Kidney epithelial cell (primary cell): ENCODE results near the gene BACE1-AS. TPM values are rescaled to one million over a fixed set of nuclear protein-coding genes. Genes with fewer than 3 reads are reported as not detected.

Source experiments
- DNase-seq: peaks from one replicate; pipeline ENCODE4 v3.0.0-alpha.2; 2010; ENCODE audit warnings: low read depth
- H3K27me3 ChIP-seq: 2 replicates; pipeline ENCODE4 v1.6.0; 2011; ENCODE audit warnings: low read length; ENCODE audit not compliant: control insufficient read depth, insufficient read depth
- H3K36me3 ChIP-seq: 2 replicates; pipeline ENCODE4 v1.5.1; 2011; ENCODE audit warnings: low read length; ENCODE audit not compliant: control insufficient read depth, insufficient read depth
- H3K4me3 ChIP-seq: 2 replicates; pipeline ENCODE4 v1.5.1; 2011; ENCODE audit warnings: low read depth, mild to moderate bottlenecking, control low read depth, low read length
- CTCF ChIP-seq: IDR thresholded peaks from 2 replicates; pipeline ENCODE4 v1.5.1; 2011; ENCODE audit warnings: mild to moderate bottlenecking, moderate library complexity, low read length, control low read depth, inconsistent platforms; ENCODE audit not compliant: insufficient read depth, poor library complexity, severe bottlenecking
- total RNA-seq: library from RNA; depleted of rRNA; stranded (reverse); fragments of >200 nt; gene quantifications from 2 replicates; pipeline ENCODE4 v1.2.3, GENCODE V29; 2015

The BACE1-AS gene
- total RNA-seq, result 4.9 and 5.9 TPM in 2 replicates

- TF ChIP-seq CTCF, result no peak
- Histone ChIP-seq H3K36me3 (no peaks in the 10 kb centered on the region), H3K27me3 (no peaks in the 10 kb centered on the region), H3K4me3 (no peak within 1 kb of the TSS)
- no peak for DNase-seq
These were observed at the start of gene BACE1-AS for GRCh38 chr11:117290809-117291396. Gene BACE1-AS, plus strand, starts transcription at chr11:117291346.

- DNase-seq, result no peak
- Histone ChIP-seq H3K27me3 (no peaks in the 10 kb centered on the region), H3K4me3 (no peak overlapping the region), H3K36me3 (no peaks in the 10 kb centered on the region)
- no peak for TF ChIP-seq CTCF
These were observed 42.8 kb upstream of the BACE1-AS start for GRCh38 chr11:117248341-117248740.

- no peak for TF ChIP-seq CTCF
- no peak overlapping the region for H3K4me3 ChIP-seq
These were observed 41.6 kb upstream of the BACE1-AS start for GRCh38 chr11:117249571-117249970.

GRCh38 chr11:117251506-117251905 is 39.6 kb upstream of the BACE1-AS start:
- Histone ChIP-seq H3K4me3 (no peak overlapping the region), H3K36me3 (no peaks in the 10 kb centered on the region), H3K27me3 (no peaks in the 10 kb centered on the region)
- TF ChIP-seq CTCF, result no peak
- no peak for DNase-seq

More at GRCh38 chr11:117249571-117249970, 41.6 kb upstream of the BACE1-AS start:
- no peak for DNase-seq
- no peaks in the 10 kb centered on the region for H3K36me3 ChIP-seq
- no peaks in the 10 kb centered on the region for H3K27me3 ChIP-seq

- Histone ChIP-seq H3K4me3 (no peak overlapping the region), H3K36me3 (no peaks in the 10 kb centered on the region), H3K27me3 (no peaks in the 10 kb centered on the region)
- TF ChIP-seq CTCF, result no peak
- no peak for DNase-seq
These were observed 35.2 kb upstream of the BACE1-AS start for GRCh38 chr11:117255966-117256365.

GRCh38 chr11:117256573-117256972 is 34.6 kb upstream of the BACE1-AS start:
- DNase-seq, result no peak
- no peaks in the 10 kb centered on the region for H3K36me3 ChIP-seq
- no peak overlapping the region for H3K4me3 ChIP-seq
- H3K27me3 ChIP-seq, result no peaks in the 10 kb centered on the region
- TF ChIP-seq CTCF, result no peak
